Measurements from ENCODE around the gene CCNH. TPM values are rescaled to one million over a fixed set of nuclear protein-coding genes. Genes with fewer than 3 reads are reported as not detected.

The CCNH gene
- total and polyA plus RNA-seq, 9 of the 15 experiments (the other 6 are each of a cell fraction or from before 2014, with no cell fraction given) = 100 to 213 (median 150) TPM

DNA sequence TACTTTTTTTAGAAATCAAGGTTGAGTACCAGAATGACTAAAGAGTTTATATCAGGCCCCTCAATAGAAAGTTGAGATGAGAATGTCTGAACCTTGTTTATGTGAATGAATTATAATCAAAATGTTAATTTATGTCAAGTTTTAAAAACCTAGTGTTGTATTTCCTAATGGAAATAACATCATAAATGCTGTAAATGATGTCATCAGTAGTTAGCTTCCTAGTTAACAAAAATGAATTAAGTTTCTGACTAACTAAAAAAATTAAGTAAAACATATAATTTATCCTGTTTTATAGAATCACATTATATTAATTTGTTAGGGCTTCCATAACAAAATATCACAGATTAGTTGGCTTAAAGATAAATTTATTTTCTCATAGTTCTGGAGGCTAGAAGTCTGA, 45.0 kb upstream of the CCNH start:
- no TSS peak for BruUV-seq (replicated peaks)
- FAIRE-seq = no peak
- no peak overlapping the region for H3K4me2 ChIP-seq (ENCODE audit: insufficient read depth, low read length)
- POLR2A ChIA-PET = no interaction called here
- TF ChIP-seq, protein P1, sequence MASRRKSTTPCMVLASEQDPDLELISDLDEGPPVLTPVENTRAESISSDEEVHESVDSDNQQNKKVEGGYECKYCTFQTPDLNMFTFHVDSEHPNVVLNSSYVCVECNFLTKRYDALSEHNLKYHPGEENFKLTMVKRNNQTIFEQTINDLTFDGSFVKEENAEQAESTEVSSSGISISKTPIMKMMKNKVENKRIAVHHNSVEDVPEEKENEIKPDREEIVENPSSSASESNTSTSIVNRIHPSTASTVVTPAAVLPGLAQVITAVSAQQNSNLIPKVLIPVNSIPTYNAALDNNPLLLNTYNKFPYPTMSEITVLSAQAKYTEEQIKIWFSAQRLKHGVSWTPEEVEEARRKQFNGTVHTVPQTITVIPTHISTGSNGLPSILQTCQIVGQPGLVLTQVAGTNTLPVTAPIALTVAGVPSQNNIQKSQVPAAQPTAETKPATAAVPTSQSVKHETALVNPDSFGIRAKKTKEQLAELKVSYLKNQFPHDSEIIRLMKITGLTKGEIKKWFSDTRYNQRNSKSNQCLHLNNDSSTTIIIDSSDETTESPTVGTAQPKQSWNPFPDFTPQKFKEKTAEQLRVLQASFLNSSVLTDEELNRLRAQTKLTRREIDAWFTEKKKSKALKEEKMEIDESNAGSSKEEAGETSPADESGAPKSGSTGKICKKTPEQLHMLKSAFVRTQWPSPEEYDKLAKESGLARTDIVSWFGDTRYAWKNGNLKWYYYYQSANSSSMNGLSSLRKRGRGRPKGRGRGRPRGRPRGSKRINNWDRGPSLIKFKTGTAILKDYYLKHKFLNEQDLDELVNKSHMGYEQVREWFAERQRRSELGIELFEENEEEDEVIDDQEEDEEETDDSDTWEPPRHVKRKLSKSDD (conservative IDR thresholded peaks at IDR 0.05; ENCODE audit: low read length) = no peak
- TF ChIP-seq, protein P2, sequence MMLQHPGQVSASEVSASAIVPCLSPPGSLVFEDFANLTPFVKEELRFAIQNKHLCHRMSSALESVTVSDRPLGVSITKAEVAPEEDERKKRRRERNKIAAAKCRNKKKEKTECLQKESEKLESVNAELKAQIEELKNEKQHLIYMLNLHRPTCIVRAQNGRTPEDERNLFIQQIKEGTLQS (IDR thresholded peaks at IDR 0.05) = peak; percentile 21; the same call in 1 of the 2 replicates
- TF ChIP-seq, protein P2 (CRISPR knock-in tag; conservative IDR thresholded peaks at IDR 0.05) = no peak
- H4K20me1 ChIP-seq (replicated peaks; ENCODE audit: control insufficient read depth, insufficient read depth, low read length) = no peaks in the 10 kb centered on the region
- CTCF ChIA-PET (ENCODE audit: low intra/inter-chr PET ratio) = no interaction called here
- no peak overlapping the region for H2AFZ ChIP-seq (ENCODE audit: low read depth, low read length)
- no peaks in the 10 kb centered on the region for H3K79me2 ChIP-seq (ENCODE audit: control insufficient read depth, insufficient read depth, low read length)
- no peak for DNase-seq (ENCODE audit: extremely low read depth in 1 of 4, low spot score in 3 of 4)
- in situ Hi-C loops (cut with MboI) = no loop called here
- H3K36me3 ChIP-seq (ENCODE audit: control insufficient read depth, insufficient read depth, low read length) = no peaks in the 10 kb centered on the region
- intact Hi-C loops (cut with micrococcal nuclease) = no loop called here
- H3K9me1 ChIP-seq (ENCODE audit: control insufficient read depth, insufficient read depth, low read length) = no peaks in the 10 kb centered on the region
- no peak overlapping the region for H3K9ac ChIP-seq (ENCODE audit: insufficient read depth in 1 of 2, low read depth in 2 of 2, low read length in 2 of 2)
- no peak for ATAC-seq
- no peaks in the 10 kb centered on the region for H3K9me3 ChIP-seq (replicated peaks; ENCODE audit: control insufficient read depth, insufficient read depth, low read depth, low read length)
- no peaks in the 10 kb centered on the region for H3K4me1 ChIP-seq (replicated peaks in 1 of 2; ENCODE audit: control insufficient read depth in 2 of 2, insufficient read depth in 2 of 2, low read length in 2 of 2)
- no peaks in the 10 kb centered on the region for H3K27me3 ChIP-seq (ENCODE audit: control insufficient read depth in 2 of 2, insufficient read depth in 2 of 2, low read length in 2 of 2)
- H3K4me3 ChIP-seq = no peak overlapping the region
- H3K27ac ChIP-seq (ENCODE audit: extremely low read depth, low read depth, low read length) = no peak overlapping the region

Measured in K562 (cell line).